NCI-H526 (cell line): Measurements from ENCODE around the gene MYOM3.

Experiments
- DNase-seq, 2 experiments: peaks; one replicate each; lab custom pipeline; 2025; lab: John Stamatoyannopoulos, UW

MYOM3 gene

GRCh38 chr1:24096009-24096738 is 15.8 kb downstream of the MYOM3 start:
- no peak for DNase-seq

- DNase-seq: no peak
These were observed 16.6 kb downstream of the MYOM3 start for GRCh38 chr1:24095140-24095859.

DNA sequence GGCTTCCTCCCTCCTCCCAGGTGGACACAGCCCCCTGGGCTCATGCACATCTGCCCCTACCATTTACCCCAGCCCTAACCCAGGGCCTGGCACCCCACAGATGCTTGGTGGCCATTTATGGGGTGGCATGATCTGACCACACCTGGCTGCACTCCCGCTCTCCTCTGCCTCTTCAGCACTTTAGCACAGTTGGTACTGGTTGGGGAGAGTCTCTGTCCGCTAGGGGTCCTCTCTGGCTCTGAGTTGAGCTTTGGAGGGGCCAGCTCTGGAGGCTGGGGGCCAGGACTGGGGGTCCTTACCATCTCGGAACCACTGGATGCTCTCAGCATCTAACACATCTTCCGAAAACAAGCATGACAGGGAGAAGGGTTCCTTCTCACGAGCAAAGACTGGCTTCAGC is 17.4 kb downstream of the MYOM3 start:
- no peak for DNase-seq

GRCh38 chr1:24093732-24094131 is 18.2 kb downstream of the MYOM3 start:
- DNase-seq: no peak

- DNase-seq: no peak
These were observed 19.0 kb downstream of the MYOM3 start for GRCh38 chr1:24092979-24093378.

GRCh38 chr1:24091971-24092482 is 19.9 kb downstream of the MYOM3 start:
- no peak for DNase-seq

GRCh38 chr1:24090736-24091135 is 21.2 kb downstream of the MYOM3 start:
- no peak for DNase-seq

DNA sequence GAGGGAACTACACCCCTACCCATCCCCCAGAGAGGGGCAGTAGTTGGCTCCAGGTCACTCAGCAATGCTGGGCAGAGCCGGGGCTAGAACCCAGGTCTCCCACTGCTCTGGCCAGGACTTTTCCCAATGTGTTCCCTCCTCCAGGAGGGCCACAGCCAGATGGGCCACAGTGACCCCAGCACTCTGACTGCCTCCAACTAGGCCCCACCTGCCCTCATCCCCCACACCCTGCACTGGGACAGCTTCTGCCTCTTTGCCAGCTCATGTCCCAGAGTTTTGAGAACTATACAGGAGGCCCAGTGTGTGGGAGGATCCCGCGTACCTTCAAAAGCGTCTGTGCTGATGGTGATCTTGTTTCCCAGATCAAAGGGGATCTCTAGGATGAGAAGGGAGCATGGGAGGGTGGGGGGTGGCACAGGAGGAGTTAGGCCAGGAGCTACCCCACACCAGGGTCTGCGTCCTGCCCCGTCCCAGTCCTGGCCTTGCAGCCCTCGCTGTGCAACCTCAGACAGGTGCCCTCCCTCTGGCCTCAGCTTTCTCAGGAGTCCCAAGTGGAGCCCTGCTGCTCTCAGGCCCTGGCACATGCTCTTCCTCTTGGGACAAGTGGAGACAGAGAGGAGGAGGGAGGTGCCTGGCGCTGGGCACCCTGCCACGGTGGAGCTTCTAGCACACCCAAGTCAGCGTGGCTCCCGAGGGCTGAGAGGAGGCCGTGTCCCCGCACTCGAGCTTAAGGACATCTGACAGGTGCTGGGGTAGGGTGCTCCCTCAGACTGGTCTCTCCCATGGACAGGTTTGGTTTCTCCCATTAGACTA is 22.0 kb downstream of the MYOM3 start:
- DNase-seq: no peak

DNA sequence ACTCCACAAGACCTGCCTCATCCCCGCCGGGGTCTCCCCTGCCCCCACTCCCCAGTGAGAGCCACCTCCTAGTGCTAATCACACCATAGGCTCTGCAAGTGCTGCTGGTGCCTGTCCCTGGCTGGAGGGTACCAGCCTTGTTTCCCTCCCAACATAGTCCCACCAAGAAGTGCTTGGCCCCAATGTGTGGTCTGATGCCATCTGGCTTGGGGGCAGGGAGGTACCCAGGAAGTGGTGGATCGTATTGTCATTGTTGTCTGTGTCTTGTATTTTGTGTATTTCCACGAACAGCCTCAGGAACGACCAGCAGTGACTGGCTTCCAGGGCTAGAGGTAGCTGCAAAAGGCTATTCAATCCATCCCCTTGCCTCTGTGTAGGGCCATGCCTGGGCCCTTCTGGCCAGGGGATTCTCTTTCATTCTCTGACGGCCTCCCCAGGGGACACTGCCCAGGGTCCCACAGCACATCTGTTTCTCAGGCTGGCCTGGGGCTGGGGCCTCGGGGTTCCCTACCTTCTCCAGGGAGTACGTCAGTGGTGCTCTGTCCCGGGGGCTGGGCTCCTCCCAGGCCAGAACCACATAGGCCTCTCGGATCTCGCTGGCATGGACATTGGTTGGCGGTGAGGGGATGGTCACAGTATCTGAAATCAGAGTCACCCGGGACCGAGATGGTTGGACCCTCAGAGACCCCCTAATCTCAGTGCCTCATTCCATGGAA is 22.8 kb downstream of the MYOM3 start:
- DNase-seq: no peak

DNA sequence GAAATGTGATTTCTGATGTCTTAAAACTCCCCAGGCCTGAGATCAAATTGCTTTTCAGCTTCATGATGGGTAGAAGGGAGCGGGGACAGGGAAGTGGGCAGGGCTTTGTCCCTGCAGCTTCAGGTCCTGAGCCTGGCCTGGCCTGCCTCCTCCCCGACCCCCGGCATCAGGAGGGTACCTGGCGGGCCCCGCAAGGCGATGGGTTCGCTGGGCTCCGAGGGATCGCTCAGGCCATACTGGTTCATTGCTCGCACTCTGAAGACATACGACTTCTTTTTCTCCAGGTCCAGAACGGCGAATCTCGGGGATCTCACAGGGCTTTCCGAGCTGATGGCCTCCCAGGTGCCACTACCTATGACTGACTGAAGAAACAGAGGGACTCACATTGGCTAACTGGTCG is 25.5 kb downstream of the MYOM3 start:
- no peak for DNase-seq

DNA sequence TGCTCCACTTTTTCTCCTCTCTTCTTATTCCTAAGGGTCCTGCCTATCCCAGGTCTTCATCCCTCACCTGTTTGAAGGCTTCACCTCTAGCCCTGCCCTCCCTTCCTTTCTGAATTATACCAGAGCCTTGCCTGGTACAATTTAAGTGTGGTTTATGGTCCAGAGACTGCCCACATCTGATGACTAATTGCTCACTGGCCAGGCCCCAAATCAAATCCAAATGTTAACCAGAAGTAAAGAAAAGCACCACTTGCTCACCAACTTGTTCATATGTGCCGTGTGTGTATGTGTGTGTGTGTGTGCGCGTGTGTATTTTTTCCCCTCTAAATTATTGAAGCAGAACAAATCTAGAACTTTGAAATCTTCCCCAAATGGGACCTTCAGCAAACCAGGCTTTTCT is 26.4 kb downstream of the MYOM3 start:
- no peak for DNase-seq

DNA sequence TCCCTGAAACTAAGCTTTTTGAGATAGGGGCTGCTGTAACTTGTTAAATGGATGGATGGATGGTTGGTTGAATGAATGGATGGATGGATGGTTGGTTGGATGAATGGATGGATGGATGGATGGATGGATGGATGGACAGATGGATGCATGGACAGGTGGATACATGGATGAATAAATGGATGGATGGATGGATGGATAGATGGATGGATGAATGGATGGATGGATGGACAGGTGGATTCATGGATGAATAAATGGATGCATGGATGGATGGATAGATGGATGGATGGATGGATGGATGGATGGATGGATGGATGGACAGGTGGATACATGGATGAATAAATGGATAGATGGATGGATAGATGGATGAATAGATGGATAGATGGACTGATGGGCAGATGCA is 26.9 kb downstream of the MYOM3 start:
- no peak for DNase-seq

DNA sequence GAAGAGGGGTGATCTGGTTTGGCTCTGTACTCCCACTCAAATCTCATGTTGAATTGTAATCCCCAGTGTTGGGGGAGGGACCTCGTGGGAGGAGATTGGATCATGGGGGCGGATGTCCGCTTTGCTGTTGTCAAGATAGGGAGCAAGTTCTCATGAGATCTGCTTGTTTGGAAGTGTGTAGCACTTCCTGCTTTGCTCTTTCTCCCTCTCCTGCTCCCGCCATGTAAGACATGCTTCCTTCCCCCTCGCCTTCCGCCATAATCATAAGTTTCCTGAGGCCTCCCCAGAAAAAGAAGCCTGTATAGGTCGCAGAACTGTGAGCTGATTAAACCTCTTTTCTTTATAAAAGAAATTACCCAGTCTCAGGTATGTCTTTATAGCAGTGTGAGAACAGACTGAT is 27.9 kb downstream of the MYOM3 start:
- DNase-seq: no peak

DNA sequence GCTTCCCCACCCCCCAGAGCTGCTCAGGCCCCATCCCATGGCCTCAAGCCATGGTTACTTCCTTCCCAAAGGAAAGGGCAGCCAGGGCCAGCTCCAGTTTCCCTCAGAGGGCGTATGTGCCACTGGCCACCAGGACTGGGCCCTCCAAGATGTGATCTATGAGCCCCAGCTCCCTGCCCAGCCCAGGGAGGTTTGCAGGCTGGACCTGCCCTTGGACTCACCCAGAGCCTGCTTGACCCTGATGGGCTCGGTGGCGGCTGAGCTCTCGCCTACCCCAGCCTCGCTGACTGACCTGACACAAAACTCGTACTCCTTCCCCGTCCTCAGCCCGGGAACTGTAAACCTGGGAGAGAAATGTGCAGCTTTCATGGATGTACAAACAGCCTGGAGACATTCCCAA is 29.6 kb downstream of the MYOM3 start:
- no peak for DNase-seq

- no peak for DNase-seq
These were observed 30.7 kb downstream of the MYOM3 start for GRCh38 chr1:24081190-24081589.

DNA sequence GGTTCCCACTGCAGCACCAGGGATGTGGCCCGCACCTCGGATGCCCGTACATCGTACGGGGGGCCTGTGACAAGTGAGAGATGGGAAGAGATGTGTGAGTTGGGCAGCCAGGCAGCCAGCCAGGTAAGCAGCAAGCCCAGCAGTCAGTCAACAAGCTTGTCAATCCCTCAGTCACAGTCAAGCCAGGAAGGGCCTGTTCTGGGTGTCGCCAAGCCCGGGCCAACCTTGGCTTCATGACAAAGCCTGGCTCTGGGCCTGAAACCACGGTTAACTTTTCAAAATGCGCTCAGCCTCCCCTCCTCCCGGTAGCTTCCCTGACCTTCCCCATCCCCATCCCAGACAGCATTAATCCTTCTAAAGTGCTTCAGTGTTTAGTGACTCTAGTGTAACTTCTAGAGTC is 31.8 kb downstream of the MYOM3 start:
- DNase-seq: no peak

GRCh38 chr1:24077278-24077978 is 34.5 kb downstream of the MYOM3 start:
- no peak for DNase-seq

DNA sequence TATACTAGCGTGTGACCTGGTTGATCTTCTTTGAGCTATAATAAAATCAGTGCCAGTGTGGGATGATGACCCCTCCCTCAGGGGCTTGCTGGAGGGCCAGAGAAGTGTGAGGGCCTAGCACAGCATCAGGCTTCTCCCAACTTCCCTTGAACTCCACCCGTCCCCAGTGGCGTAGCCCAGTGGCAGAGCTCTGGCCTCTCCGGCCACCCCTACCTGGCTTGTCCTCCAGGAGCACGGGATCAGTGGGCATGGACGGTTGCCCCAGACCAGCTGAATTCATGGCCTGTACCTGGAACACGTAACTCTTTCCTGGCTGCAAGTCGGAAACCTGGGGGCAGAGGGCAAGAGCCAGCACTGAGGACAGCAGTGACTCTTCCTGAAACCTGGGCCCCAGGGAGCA is 36.0 kb downstream of the MYOM3 start:
- DNase-seq: no peak

DNA sequence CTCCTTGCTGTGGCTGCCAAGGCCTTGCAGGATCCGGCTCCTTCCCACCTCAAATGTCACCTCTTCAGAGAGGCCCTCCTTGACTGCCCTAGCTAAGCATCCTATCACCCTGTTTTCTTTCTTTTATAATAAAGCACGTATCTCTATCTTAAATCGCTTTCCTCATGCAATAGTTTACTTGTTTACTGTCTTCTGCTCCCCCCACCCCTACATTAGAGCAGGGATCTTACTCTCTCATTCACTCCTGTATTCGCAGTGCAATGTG is 36.4 kb downstream of the MYOM3 start:
- DNase-seq: no peak

DNA sequence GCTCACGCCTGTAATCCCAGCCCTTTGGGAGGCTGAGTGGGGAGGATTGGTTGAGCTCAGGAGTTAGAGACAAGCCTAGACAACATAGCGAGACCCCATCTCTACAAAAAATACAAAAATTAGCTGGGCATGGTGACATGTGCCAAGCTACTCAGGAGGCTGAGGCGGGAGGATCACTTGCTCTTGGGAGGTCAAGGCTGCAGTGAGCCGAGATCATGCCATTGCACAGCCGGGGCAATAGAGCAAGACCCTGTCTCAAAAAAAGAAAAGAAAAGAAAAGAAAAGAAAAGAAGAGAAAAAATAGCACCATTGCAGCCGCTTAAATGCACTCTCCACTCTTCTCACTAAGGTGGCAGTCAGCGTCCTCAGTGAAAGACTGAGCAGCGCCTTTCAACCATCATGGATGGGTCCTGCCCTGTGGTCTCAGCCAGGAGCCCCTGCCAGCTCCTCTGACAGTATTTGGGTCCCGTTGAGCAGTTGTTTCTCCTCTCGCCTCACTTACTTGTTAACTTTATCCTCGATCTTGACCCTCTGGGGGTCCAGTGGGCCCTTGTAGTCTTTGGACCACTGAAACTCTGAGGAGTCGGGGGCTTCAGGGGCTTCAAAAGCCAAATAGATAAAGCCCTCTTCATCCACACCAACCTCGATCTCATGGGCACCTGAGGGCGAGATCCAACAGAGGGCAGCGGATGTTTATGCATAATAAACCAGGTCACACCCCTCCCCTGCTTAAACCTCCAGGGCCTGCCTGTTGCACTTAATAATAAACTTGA is 36.9 kb downstream of the MYOM3 start:
- DNase-seq: no peak

- DNase-seq: no peak
These were observed 37.7 kb downstream of the MYOM3 start for GRCh38 chr1:24074196-24074595.
